Fibroblast of the aortic adventitia (primary cell): Measurements from ENCODE around the gene STEAP2. TPM values are rescaled to one million over a fixed set of nuclear protein-coding genes. Genes with fewer than 3 reads are reported as not detected.

Source experiments
- DNase-seq: peaks from one replicate; pipeline ENCODE4 v3.0.0-alpha.2; 2010; ENCODE audit warnings: low read depth
- H3K4me3 ChIP-seq: 2 replicates; pipeline ENCODE4 v1.5.1; 2011; ENCODE audit warnings: low read depth, mild to moderate bottlenecking, control low read depth, low read length, moderate library complexity
- total RNA-seq: library from RNA; depleted of rRNA; stranded (reverse); fragments of >200 nt; gene quantifications from 2 replicates; pipeline ENCODE4 v1.2.3, GENCODE V29; 2012; ENCODE audit warnings: low replicate concordance
- TF ChIP-seq, protein P1 (sequence below): IDR thresholded peaks from 2 replicates; pipeline ENCODE4 v1.5.1; 2011; ENCODE audit warnings: mild to moderate bottlenecking, low read length, control low read depth, inconsistent platforms; ENCODE audit not compliant: insufficient read depth

STEAP2 gene
- total RNA-seq, 1 donor: 28.4 TPM

DNA sequence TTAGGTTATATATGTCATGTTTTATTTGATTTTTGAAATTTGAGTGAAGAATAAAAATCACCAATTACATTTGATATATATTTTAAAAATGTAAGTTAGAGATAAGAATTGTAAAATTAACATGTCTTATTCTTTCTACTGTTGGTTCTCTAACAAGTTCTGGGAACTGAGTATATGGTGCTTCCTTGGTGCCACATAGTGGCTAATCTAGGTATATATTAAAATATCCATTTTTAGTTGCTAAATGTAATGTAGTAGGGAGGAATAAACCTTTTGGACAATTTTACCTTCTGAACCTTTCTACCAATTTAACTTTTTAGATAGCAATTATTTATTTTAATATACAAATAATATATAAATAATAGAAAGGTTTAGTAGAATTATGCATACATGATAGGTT, 50.9 kb downstream of the STEAP2 start:
- TF ChIP-seq, protein P1, sequence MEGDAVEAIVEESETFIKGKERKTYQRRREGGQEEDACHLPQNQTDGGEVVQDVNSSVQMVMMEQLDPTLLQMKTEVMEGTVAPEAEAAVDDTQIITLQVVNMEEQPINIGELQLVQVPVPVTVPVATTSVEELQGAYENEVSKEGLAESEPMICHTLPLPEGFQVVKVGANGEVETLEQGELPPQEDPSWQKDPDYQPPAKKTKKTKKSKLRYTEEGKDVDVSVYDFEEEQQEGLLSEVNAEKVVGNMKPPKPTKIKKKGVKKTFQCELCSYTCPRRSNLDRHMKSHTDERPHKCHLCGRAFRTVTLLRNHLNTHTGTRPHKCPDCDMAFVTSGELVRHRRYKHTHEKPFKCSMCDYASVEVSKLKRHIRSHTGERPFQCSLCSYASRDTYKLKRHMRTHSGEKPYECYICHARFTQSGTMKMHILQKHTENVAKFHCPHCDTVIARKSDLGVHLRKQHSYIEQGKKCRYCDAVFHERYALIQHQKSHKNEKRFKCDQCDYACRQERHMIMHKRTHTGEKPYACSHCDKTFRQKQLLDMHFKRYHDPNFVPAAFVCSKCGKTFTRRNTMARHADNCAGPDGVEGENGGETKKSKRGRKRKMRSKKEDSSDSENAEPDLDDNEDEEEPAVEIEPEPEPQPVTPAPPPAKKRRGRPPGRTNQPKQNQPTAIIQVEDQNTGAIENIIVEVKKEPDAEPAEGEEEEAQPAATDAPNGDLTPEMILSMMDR: peak; percentile 54
- DNase-seq: peak; percentile 74
- H3K4me3 ChIP-seq: no peak overlapping the region

DNA sequence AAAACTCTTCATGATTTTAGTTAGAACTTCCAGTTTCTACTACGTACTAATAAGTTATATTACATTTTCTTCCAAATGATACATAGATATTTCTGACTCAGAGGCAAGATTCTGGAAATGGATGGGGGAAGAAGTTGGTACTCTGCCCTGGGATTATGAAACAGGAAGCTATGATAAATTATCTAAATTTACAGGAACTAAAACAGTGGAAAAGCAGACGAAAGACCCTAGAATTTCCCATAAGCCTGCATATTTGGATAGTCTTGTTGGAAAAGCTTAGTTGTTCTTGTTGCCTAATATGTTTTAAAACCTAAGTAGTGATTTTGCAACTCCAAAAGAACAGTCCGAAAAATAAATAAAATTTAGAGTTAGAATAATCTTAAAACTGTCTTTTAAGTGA, 55.3 kb downstream of the STEAP2 start:
- H3K4me3 ChIP-seq: no peak overlapping the region
- TF ChIP-seq, protein P1: no peak
- DNase-seq: peak; percentile 97

GRCh38 chr7:90267263-90267858, 55.8 kb downstream of the STEAP2 start:
- H3K4me3 ChIP-seq: no peak overlapping the region
- TF ChIP-seq, protein P1: no peak
- DNase-seq: peak; percentile 22

DNA sequence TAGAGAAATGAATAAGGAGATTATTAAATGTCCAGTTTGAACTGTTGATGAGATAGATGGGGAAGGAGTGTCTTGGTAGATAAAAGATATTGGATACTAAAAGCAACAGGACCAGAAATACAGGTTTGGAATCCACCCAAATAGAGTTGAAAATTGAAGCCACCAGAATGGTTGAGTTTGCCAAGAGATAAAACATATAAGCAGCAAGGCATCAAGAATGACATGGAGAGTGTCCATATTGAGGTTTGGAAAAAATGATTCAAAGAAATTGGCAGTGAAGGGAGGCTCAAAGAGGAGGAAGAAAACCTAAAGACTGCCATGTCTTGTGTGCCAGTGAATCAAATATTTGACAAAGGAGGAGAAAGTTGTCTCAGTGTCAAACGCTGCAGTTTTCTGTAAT, 57.6 kb downstream of the STEAP2 start:
- DNase-seq: peak; percentile 52
- TF ChIP-seq, protein P1: no peak

GRCh38 chr7:90270431-90271178, 59.1 kb downstream of the STEAP2 start:
- DNase-seq: no peak
- TF ChIP-seq, protein P1: no peak
- no peak overlapping the region for H3K4me3 ChIP-seq

More for the DNA sequence above, 57.6 kb downstream of the STEAP2 start:
- no peak overlapping the region for H3K4me3 ChIP-seq

- DNase-seq: peak; percentile 91
- no peak overlapping the region for H3K4me3 ChIP-seq
- TF ChIP-seq, protein P1: no peak
These were observed 60.2 kb downstream of the STEAP2 start for GRCh38 chr7:90271753-90272152.
